Lung microvascular endothelial cell (primary cell): ENCODE results near the gene PTPRT. TPM values are rescaled to one million over a fixed set of nuclear protein-coding genes. Genes with fewer than 3 reads are reported as not detected.
"Not testable (repeated sequence)": the region's sequence is repeated elsewhere in the genome, so short reads cannot be mapped to it uniquely, and the experiment has no call there.

Source experiments
- DNase-seq, 2 donors: peaks; one replicate each; pipeline versions ENCODE4 v3.0.0 to v3.0.0-alpha.2; 2010; ENCODE audit warnings: low read depth in 2 of 2
- total RNA-seq: library from RNA; depleted of rRNA; stranded (reverse); fragments of >200 nt; gene quantifications from 2 replicates; pipeline ENCODE4 v1.2.1, GENCODE V29; 2014

The PTPRT gene
- total RNA-seq, 1 donor from 2014 or later = not detected

- no peak for DNase-seq
These were observed 977.3 kb downstream of the PTPRT start for GRCh38 chr20:42212391-42212790.

- not testable (repeated sequence) for DNase-seq
These were observed 983.1 kb downstream of the PTPRT start for GRCh38 chr20:42206557-42206956.

- no peak for DNase-seq
These were observed 985.5 kb downstream of the PTPRT start for GRCh38 chr20:42204109-42204660.

GRCh38 chr20:42197599-42197998 is 992.1 kb downstream of the PTPRT start:
- no peak for DNase-seq

GRCh38 chr20:42193119-42193518 is 996.6 kb downstream of the PTPRT start:
- no peak for DNase-seq

GRCh38 chr20:42192321-42192720 is 997.4 kb downstream of the PTPRT start:
- no peak for DNase-seq

- no peak for DNase-seq
These were observed 998.4 kb downstream of the PTPRT start for GRCh38 chr20:42191140-42191860.

- DNase-seq = no peak
These were observed 999.6 kb downstream of the PTPRT start for GRCh38 chr20:42190084-42190483.

GRCh38 chr20:42186337-42186736 is 1003.4 kb downstream of the PTPRT start:
- no peak for DNase-seq

GRCh38 chr20:42183147-42183546 is 1006.6 kb downstream of the PTPRT start:
- DNase-seq = no peak

- DNase-seq = no peak
These were observed 1008.6 kb downstream of the PTPRT start for GRCh38 chr20:42181064-42181463.

GRCh38 chr20:42179768-42180167 is 1009.9 kb downstream of the PTPRT start:
- no peak for DNase-seq

- no peak for DNase-seq
These were observed 1016.3 kb downstream of the PTPRT start for GRCh38 chr20:42173440-42173839.

GRCh38 chr20:42164121-42164890 is 1025.4 kb downstream of the PTPRT start:
- DNase-seq = no peak

GRCh38 chr20:42161228-42161829 is 1028.4 kb downstream of the PTPRT start:
- DNase-seq = no peak

GRCh38 chr20:42159808-42160207 is 1029.9 kb downstream of the PTPRT start:
- no peak for DNase-seq

GRCh38 chr20:42158272-42158671 is 1031.4 kb downstream of the PTPRT start:
- DNase-seq = no peak

- DNase-seq = no peak
These were observed 1034.1 kb downstream of the PTPRT start for GRCh38 chr20:42155586-42155985.

GRCh38 chr20:42152575-42152974 is 1037.1 kb downstream of the PTPRT start:
- no peak for DNase-seq

- no peak for DNase-seq
These were observed 1039.5 kb downstream of the PTPRT start for GRCh38 chr20:42150230-42150629.

- no peak for DNase-seq
These were observed 1051.0 kb downstream of the PTPRT start for GRCh38 chr20:42138729-42139128.
